ENCODE measurements around the gene PHF12.

The PHF12 gene

GRCh38 chr17:28955408-28955807 is 4.1 kb upstream of the PHF12 start:
- no peak for DNase-seq (ENCODE audit: low read depth, low spot score)

- no peak for DNase-seq (ENCODE audit: low read depth, low spot score)
Observed at GRCh38 chr17:28954886-28955285, 3.6 kb upstream of the PHF12 start.

- DNase-seq (ENCODE audit: low read depth, low spot score): peak; percentile 15
Observed at GRCh38 chr17:28953444-28954118, 2.3 kb upstream of the PHF12 start.

- peak; percentile 89 for DNase-seq (ENCODE audit: low read depth, low spot score)
Observed at GRCh38 chr17:28951991-28952975, 965 bp upstream of the PHF12 start.

GRCh38 chr17:28950752-28951427 is 428 bp downstream of the PHF12 start:
- DNase-seq (ENCODE audit: low read depth, low spot score): no peak

- DNase-seq (ENCODE audit: low read depth, low spot score): peak; percentile 25
Observed at GRCh38 chr17:28950017-28950751, 1.1 kb downstream of the PHF12 start.

DNA sequence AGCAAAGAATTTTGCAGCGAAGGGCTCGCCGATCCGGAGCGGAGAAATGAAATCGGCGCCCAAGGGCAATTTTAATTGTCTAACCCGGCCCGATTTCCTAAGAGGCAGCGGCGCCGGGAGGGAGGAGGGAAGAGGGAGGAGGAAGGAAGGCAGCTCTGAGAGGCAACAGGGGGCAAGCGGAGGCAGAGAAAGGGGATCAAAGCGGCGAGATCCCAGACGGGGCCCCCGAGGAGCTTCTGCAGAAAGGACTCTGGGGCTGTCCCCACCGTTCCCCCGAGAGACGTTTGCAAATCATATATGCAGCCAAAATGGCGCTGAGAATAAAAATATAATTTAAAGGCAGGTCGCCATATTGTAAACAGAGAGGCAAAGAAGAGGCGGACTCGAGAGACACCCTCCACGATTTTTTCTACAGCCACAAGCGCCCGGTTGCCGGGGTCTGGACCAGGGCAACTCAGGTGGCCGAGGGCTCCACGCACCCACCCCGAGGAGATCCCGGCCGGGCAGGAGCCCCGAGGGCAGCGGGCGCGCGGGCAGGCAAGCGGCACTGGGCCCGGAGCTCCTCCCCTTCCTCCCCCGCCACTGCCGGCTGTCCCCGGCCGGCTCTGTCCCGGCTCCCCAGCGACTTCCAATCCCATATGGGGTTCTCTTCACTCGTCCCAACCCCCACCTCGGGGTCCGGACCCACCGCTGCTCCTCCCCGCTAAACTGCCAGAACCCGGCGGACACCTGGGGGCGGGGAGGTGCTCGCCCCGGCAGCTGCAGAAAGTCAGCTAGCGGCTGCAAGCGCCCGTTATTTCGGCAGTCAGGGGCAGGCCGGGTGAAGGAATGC is 1.9 kb downstream of the PHF12 start:
- DNase-seq (ENCODE audit: low read depth, low spot score): no peak

GRCh38 chr17:28948873-28949184 is 2.5 kb downstream of the PHF12 start:
- no peak for DNase-seq (ENCODE audit: low read depth, low spot score)

DNA sequence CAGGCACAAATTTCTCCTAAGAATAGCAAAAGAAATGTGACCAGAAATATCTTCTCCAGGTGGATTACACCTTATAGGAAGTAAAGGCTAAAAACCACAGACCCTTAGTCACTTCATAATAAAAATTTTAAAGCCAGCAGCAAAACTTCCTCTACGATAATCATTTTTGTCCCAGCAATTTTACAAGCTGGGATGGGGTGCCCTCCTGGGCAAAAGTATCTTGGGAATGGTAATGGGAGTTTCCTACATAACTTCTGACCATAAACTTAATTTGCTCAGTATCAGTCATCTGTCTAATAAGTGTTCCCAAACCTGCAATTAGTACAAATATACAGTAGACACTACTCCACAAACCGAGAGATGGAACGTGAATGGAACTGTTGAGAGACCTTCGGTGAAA is 3.0 kb downstream of the PHF12 start:
- no peak for DNase-seq (ENCODE audit: low read depth, low spot score)

- DNase-seq (ENCODE audit: low read depth, low spot score): no peak
Observed at GRCh38 chr17:28947639-28948038, 3.7 kb downstream of the PHF12 start.

- no peak for DNase-seq (ENCODE audit: low read depth, low spot score)
Observed at GRCh38 chr17:28946239-28946638, 5.1 kb downstream of the PHF12 start.

DNA sequence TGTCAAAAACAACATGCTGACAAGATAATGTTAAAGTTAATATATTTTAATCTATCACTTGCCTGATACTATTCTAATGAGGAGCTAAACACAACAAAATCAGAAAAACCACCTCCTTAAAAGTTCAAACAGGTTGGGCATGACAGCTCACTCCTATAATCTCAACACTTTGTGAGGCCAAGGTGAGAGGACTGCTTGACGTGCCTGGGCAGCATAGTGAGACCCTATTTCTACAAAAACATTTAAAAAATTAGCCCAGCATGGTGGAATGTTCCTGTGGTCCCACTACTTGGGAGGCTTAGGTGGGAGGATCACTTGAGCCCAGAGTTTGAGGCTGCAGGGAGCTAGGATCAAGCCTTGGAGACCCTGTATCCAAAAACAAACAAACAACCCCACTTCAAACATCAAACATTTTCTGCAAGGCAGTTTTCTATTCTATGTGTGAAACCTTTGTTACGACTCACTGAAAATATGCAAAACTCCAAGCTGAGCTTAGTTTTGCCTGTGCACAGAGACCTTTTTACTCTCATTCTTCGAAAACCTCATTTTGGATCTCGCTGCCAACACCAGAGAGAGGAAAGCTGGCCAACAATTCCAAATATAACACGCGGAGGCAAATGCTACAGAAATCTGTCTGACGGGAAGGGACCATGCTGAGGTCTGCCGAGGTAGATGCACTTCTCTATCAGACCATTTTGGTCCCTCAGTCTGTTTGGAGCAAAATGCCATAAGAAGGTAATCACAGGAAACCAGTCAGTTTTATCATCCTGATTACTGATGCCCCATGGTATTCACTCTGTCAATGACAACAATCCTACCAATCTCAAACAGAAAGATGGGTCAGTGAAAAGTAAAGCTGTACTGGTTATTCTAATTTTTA is 6.2 kb downstream of the PHF12 start:
- no peak for DNase-seq (ENCODE audit: low read depth, low spot score)

DNA sequence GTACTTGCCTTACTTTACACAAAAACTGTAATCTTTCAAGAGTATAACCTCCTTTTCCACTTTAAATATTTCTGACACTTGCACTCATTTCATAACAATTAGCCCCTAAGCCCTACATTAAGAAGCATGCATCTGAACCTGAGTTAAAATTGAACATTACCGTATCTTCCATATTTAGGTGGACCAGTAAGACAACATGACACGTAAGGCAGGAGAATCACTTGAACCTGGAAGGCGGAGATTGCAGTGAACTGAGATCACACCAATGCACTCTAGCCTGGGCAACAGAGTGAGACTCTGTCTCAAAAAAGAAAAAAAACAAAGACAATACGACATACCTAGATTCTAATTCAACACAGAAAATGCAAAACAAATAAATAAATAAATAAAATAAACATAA is 7.0 kb downstream of the PHF12 start:
- DNase-seq (ENCODE audit: low read depth, low spot score): no peak

DNA sequence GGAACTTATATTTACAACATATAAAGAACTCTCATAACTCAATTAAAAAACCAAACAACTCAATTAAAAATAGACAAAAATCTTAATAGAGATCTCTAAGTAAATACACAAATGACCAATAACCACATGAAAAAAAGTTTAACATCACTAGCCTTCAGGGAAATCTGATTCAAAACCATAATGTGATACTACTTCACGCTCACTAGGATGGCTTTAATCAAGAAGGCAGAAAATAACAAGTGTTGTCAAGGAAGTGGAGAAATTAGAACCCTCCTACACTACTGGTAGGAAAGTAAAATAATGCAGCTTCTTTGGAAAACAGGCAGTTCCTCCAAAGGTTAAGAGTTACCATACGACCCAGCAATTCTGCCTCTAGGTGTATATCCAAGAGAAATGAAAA is 8.4 kb downstream of the PHF12 start:
- DNase-seq (ENCODE audit: low read depth, low spot score): no peak

- DNase-seq (ENCODE audit: low read depth, low spot score): no peak
Observed at GRCh38 chr17:28941251-28941650, 10.1 kb downstream of the PHF12 start.

- DNase-seq (ENCODE audit: low read depth, low spot score): no peak
Observed at GRCh38 chr17:28940675-28941074, 10.6 kb downstream of the PHF12 start.

DNA sequence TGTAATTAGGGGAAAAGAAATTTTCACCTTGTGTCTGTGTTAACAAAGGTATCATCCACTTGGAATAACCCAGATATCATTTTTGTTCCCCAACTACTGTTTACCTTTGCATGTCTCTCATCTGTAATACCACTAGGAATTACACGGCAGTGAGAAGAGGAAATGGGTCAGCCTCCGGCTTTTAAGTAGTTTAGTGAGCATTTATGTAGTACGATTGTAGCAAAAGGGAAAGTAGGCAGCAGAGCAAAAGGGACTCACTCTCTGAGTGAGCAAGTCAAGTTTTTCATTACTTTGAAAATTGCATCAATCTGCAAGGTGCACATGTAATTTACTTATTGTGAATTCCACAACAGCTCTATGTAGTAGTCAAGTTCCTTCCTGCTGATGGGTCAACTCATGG is 11.2 kb downstream of the PHF12 start:
- DNase-seq (ENCODE audit: low read depth, low spot score): no peak

- no peak for DNase-seq (ENCODE audit: low read depth, low spot score)
Observed at GRCh38 chr17:28938552-28938951, 12.8 kb downstream of the PHF12 start.

DNA sequence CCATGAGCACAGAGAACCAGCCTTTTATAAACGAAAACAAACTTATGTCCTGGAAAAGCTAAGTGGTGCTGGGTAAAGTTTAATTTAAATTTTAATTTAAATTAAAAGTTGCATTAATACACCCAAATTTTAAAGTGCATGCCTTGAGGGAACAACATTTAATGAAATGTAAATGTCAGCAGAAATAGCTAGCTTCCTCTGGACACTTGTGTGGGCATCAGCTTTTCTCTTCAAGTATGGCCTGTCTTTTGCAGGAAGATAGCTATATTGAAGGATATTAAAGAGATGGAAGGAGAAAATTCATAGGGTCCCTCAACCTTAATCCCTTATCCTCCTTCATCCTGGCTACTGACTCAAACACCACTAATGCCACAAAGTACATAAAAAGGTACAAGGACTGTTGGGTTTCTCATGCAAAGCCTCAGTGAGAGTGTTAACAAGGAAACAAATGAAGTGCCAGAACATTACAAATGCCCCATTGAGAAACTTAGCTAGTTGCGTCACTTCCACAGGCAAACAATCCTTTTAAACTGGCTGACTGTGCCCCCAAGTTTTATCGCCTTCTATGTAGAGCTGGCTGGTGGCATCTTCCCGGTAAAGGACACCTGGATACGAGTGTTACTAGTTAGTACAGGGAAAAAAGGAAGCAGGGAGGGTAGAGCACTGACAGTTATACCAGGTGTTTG is 14.1 kb downstream of the PHF12 start:
- DNase-seq (ENCODE audit: low read depth, low spot score): no peak

Measured in activated naive CD8-positive, alpha-beta T cell treated with anti-CD3 and anti-CD28 coated beads, Interleukin-2, amount 50 U/mL, for 16 hours (primary cell).